ENCODE data around the gene IL1RAPL2.

- TF ChIP-seq POLR2A (IDR thresholded peaks at IDR 0.05) = no peak
- TF ChIP-seq CTCF (IDR thresholded peaks at IDR 0.05) = no peak
Measured at GRCh38 chrX:105349476-105349875, 783.5 kb downstream of the IL1RAPL2 start.

All from right lobe of liver (tissue), 4 donors.